Glutamatergic neuron (in vitro differentiated cells): ENCODE results near the gene TMPRSS6. TPM values are rescaled to one million over a fixed set of nuclear protein-coding genes. Genes with fewer than 3 reads are reported as not detected.
A peak's percentile ranks its signal among the peaks of the same experiment; 100 is the strongest.

Source experiments
- DNase-seq: peaks from one replicate; pipeline ENCODE4 v3.0.0; 2022
- H3K27ac Mint-ChIP-seq: one replicate; pipeline ENCODE4 v1.8.0; 2020; ENCODE audit warnings: mild to moderate bottlenecking, mixed read lengths, inconsistent platforms; ENCODE audit not compliant: unreplicated experiment
- H3K27me3 Mint-ChIP-seq: one replicate; pipeline ENCODE4 v1.8.0; 2020; ENCODE audit warnings: mild to moderate bottlenecking, moderate library complexity, mixed read lengths, inconsistent platforms; ENCODE audit not compliant: unreplicated experiment
- H3K36me3 Mint-ChIP-seq: one replicate; pipeline ENCODE4 v1.8.0; 2020; ENCODE audit warnings: mild to moderate bottlenecking, mixed read lengths, inconsistent platforms; ENCODE audit not compliant: unreplicated experiment
- H3K4me1 Mint-ChIP-seq: one replicate; pipeline ENCODE4 v1.8.0; 2020; ENCODE audit warnings: mild to moderate bottlenecking, low read depth, mixed read lengths, inconsistent platforms; ENCODE audit not compliant: unreplicated experiment
- H3K4me3 Mint-ChIP-seq: one replicate; pipeline ENCODE4 v1.8.0; 2020; ENCODE audit warnings: mild to moderate bottlenecking, mixed read lengths, inconsistent platforms; ENCODE audit not compliant: unreplicated experiment
- H3K9me3 Mint-ChIP-seq: one replicate; pipeline ENCODE4 v1.8.0; 2020; ENCODE audit warnings: mild to moderate bottlenecking, moderate library complexity, mixed read lengths, inconsistent platforms; ENCODE audit not compliant: unreplicated experiment
- CTCF ChIP-seq: fragments of 200-600 bp; sonication (generic); IDR thresholded peaks from one replicate; pipeline ENCODE4 v1.5.0; 2021; ENCODE audit not compliant: partially characterized antibody, unreplicated experiment
- total RNA-seq: library from RNA; stranded (reverse); fragmentation: NEBNext Ultra II Directional; extraction: Animal tissue kit (Norgen Biotek cat#: 25700); gene quantifications from one replicate; pipeline ENCODE4 v1.2.1, GENCODE V29; 2021; ENCODE audit not compliant: unreplicated experiment

Gene TMPRSS6
- total RNA-seq, 1 donor from 2014 or later: 0.12 TPM

DNA sequence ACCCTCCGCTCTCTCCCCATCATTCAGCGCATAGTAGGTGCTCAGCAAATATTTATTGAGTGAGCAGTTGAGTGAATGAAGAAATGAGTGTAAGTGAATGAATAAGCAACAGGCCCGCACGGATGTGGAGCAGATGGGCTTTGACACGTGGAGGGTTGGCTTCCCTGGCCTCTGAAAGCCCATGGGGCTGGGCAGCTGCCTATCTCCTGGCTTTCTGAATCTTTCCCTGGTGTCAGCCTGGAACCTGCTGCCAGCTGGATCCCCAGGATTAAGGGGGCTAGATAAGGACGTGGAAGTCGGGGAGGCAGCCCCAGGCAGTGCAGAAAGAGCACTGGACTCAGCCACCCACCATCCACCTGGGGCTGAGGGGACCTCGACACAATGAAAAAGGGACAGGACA, 27.6 kb upstream of the TMPRSS6 start:
- Mint-ChIP-seq H3K4me3 (no peak overlapping the region), H3K27me3 (peaks cover 12% of the 10 kb centered on the region), H3K27ac (peak overlapping the region; percentile 49), H3K9me3 (peaks cover 7% of the 10 kb centered on the region), H3K36me3 (no peaks in the 10 kb centered on the region), H3K4me1 (peaks cover 17% of the 10 kb centered on the region)
- peak; percentile 73 for DNase-seq
- TF ChIP-seq CTCF: no peak

DNA sequence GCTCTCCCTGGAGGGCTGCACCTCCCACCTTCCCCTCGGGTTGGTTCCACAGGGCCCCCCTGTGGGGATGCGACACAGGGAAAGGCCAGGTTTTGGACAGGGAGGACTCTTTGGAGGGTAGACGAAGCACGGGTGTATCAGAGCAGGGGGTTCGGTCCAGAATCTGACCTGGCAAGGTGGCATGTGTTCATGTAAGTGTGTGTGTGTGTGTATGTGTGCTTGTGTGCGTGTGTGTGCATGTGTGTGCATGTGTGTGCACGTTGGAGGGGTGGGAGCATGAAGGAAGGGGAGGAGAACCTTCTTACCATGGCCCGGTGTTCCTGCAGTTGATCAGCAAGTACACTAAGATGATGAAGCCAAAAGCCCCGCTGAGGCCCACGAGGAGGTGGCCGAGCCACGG, 25.5 kb upstream of the TMPRSS6 start:
- H3K4me1 Mint-ChIP-seq: peaks cover 17% of the 10 kb centered on the region
- peaks cover 7% of the 10 kb centered on the region for H3K9me3 Mint-ChIP-seq
- peaks cover 14% of the 10 kb centered on the region for H3K27me3 Mint-ChIP-seq
- H3K27ac Mint-ChIP-seq: no peak overlapping the region
- no peaks in the 10 kb centered on the region for H3K36me3 Mint-ChIP-seq
- DNase-seq: no peak
- no peak overlapping the region for H3K4me3 Mint-ChIP-seq
- TF ChIP-seq CTCF: no peak

DNA sequence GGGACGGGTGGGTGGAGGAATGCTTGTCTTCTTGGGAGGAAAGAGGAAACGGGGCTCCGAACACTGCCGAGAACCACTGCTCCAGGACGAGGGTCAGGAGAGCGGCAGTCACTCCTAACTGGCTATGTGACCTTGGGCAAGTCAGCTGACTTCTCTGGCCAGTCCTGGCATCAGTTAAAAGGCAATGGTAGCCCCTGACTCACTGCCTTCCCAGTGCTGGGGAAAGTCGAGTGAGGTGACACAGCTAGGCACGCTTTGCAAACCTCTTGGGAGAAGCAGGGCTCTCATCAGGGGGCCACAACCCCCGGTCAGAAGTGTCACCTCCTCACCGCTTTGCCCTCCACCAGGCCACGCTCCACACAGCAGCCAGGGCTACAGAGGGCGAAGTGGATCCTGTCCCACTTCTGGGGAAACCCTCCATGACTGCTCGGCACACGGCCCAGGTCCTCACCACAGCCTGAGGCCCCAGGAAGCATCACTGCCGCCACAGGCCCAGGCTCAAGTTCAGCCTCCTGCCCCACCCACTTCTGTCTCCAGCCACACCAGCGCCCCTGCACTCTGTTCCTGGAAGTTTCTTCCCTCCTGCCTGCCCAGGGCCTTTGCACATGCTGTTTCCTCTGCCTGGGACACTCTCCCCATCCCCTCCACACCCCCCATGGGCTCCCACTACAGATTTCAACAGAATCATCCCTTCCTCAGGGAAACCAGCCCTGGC, 23.9 kb upstream of the TMPRSS6 start:
- H3K9me3 Mint-ChIP-seq: peaks cover 5% of the 10 kb centered on the region
- DNase-seq: no peak
- no peaks in the 10 kb centered on the region for H3K36me3 Mint-ChIP-seq
- H3K27me3 Mint-ChIP-seq: peaks cover 12% of the 10 kb centered on the region
- H3K4me3 Mint-ChIP-seq: no peak overlapping the region
- peaks cover 21% of the 10 kb centered on the region for H3K4me1 Mint-ChIP-seq
- no peak overlapping the region for H3K27ac Mint-ChIP-seq
- TF ChIP-seq CTCF: no peak

DNA sequence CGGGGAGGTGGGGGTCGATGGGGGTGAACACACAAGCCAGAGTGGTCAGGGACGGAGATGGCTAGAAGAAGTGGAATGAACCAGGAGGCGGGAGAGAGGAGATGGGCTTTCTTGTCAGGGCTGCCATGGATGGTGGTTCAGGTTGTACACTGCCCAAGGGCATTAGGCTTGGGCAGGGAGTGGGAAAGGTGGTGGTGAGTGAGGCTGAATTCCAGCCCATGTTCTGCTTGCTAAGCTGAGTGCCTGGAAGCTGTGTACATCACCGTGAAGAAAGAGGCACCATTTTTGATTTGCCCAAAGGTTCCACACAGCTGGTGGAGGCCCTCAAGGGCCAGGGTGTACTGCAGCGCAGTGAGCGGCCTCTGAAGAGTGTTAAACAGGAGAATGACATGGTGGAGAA, 23.3 kb upstream of the TMPRSS6 start:
- H3K4me1 Mint-ChIP-seq: peaks cover 18% of the 10 kb centered on the region
- TF ChIP-seq CTCF: no peak
- H3K36me3 Mint-ChIP-seq: no peaks in the 10 kb centered on the region
- H3K9me3 Mint-ChIP-seq: peaks cover 2% of the 10 kb centered on the region
- no peak for DNase-seq
- H3K4me3 Mint-ChIP-seq: no peak overlapping the region
- no peak overlapping the region for H3K27ac Mint-ChIP-seq
- peaks cover 10% of the 10 kb centered on the region for H3K27me3 Mint-ChIP-seq

DNA sequence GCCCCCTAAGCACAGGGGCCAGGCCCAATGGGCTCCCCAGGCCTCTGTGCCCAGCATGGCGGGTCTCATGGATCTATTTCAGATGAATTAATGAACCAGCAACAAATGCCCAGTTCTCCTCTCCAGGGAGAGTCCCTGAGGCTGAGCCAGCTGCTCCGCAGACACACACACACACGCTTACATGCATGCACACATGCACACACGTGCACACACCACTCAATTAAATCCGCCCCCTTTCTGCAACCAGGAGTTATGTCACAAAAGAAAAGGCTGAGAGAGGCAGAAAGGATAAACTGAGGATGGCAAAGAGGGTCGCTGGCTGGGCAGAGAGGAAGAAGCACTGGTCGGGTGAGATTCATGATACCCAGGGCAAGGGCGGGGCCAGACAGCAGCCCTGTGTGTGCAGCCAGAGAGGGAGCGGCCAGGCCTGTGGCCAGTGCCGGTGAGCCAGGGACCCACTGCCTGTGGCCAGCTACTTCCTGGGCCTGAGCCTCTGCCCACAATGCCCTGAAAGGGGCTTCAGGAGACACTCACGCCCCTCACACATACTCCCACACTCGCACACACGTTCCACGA, 20.4 kb upstream of the TMPRSS6 start:
- no peak for TF ChIP-seq CTCF
- Mint-ChIP-seq H3K27ac (no peak overlapping the region), H3K36me3 (no peaks in the 10 kb centered on the region), H3K4me3 (no peak overlapping the region), H3K4me1 (peaks cover 8% of the 10 kb centered on the region), H3K9me3 (peaks cover 2% of the 10 kb centered on the region), H3K27me3 (peaks cover 11% of the 10 kb centered on the region)
- no peak for DNase-seq
